GM21423 (cell line): Measurements from ENCODE around the gene INPP5A.

ENCODE experiments used
- ATAC-seq: cut with Tn5 transposase; IDR thresholded peaks from one replicate; pipeline ENCODE4 v1.9.1; 2021; ENCODE audit warnings: mild to moderate bottlenecking, moderate library complexity; ENCODE audit not compliant: unreplicated experiment

Gene INPP5A

DNA sequence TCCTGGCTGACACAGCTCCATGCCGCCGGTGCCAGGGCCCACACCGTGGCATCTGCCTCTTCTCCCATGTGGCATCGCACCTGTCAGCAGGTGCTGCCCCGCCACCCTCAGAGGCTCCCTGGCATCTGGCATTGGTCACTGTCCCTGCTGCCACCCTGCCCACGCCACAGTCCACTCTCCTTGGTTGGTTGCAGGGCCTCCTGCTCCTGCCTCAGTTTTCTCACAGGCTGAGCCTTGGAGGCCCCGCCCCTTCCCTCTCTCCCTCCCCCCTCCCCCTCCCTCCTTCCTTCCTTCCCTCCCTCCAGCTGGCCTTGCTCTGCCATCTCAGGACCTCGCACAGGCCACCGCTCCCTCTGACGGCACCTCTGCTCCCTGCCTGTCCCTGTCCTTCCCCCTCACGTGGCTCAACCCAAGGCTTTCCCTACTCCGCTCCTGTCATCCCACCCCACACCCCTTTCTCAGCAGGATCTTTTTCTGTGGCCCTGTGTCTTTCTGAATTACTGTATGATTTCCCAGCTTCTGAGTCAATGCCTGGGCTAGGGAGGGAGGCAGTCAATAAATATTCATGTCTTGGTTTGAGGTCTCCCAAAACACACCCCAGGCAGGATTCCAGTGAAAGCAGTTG lies 87.4 kb downstream of the INPP5A start:
- no peak for ATAC-seq

DNA sequence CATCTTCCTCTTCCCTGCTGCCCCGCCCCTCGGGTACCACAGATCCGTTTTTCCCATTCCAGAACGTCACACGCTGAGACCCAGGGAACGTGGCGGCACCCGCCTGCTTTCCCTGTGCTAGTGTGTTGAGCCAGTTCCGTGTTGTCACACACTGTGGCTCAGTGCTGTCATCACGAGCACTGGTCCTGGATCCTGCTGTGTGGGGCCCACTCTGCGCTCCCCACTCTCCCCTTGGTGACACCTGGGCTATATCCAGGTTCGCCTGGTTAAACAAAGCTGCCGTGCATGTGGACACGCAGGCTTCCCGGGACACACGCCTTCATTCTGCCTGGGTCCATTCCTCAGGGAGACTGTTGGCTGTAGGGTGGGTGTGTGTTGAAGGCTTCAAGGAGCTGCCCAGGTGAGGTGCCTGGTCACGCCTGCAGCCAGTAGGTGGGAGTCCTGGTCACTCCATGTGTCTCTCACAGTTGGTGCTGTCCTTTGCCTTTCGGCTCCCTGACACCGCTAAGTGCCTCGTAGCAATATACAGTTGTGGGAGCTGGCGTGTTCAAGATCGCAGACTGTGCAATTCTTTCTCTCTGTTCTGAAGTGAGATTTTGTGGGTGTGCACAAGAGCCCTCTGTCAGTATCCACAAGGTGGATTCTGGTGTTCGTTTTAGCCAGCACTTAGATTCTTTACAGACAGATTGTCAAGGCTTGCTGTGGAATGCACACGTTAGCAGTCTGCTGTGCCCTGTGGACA lies 88.6 kb downstream of the INPP5A start:
- ATAC-seq, result no peak

DNA sequence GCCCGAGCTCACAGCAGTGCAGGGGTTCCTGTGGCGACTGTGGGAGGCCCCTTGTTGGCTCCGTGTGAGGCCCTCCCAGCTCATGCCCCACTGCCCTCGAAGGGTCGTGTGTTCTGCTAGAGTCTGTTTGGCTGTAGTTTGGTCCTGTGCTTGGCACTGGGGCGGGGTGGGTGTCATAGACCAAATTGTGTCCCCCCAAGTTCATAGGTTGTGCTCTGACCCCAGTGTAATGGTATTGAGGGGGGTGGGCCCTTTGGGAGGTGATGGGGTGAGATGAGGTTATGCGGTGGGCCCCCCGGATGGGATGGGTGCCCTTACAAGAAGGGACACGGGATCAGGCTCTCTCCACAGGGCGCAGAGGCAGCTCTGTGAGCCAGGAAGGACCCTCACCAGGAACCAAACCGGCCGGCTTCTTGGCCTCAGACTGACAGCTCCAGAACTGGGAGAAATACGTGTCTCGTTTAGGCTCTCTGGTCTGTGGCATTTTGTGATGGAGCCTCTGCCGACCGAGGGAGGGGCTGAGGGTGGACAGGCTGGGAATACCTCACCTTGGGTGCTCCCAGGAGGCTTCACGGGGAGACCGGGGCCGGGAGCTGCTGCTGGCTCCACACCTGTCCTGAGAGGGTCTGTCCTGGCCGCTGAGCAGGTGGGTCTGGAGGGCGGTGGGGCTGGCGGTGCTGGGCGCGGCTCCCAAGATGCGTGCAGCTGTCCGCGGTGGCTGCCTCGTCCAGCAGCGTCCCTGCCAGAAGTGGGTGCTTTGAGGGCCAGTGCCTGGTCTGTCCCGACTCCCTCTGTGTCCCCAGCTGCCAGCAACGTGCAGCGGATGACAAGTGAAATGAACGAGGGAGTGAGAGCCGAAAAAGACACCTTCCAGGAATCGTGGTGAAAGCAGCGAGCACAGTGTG lies 89.4 kb downstream of the INPP5A start:
- no peak for ATAC-seq

DNA sequence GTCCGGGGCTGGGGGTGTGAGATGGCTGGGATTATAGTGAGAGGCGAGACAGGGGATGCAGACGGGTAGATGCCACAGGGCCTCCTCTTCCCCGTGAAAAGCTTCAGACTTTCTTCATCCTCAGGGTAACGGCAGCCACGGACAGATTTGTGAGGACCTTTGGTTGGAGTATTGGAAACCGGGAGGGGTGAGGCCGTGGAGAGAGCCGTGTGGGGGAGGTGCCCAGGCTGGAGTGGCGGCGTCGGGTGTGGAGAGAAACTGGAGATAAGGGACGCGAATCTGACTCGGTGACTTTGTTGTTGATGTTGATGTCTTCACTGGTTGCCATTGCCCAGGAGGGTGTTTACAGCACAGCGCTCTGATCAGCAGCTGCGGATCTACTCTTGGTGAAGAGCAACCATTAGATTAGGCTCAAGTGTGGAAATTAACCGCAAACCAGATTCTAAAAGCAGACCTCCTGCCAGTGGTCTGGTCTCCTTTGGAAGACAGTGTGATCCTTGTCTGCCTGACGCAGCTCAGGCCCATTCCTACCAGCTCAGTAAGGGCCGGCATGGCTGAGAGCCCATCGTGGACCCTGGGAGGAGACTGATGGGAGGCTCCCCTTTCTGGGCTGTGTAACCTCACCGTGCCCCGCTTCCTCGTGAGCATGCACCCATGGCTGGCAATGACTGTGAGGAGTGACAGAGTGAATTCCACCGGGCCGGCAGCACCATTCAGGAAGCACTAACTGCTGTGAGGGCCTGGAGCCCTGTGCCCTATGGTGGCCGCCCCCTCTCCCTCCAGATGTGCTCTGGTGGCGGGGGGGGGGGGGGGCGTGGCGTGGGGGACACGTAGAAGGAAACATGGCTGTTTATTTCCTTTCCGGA lies 90.3 kb downstream of the INPP5A start:
- no peak for ATAC-seq

DNA sequence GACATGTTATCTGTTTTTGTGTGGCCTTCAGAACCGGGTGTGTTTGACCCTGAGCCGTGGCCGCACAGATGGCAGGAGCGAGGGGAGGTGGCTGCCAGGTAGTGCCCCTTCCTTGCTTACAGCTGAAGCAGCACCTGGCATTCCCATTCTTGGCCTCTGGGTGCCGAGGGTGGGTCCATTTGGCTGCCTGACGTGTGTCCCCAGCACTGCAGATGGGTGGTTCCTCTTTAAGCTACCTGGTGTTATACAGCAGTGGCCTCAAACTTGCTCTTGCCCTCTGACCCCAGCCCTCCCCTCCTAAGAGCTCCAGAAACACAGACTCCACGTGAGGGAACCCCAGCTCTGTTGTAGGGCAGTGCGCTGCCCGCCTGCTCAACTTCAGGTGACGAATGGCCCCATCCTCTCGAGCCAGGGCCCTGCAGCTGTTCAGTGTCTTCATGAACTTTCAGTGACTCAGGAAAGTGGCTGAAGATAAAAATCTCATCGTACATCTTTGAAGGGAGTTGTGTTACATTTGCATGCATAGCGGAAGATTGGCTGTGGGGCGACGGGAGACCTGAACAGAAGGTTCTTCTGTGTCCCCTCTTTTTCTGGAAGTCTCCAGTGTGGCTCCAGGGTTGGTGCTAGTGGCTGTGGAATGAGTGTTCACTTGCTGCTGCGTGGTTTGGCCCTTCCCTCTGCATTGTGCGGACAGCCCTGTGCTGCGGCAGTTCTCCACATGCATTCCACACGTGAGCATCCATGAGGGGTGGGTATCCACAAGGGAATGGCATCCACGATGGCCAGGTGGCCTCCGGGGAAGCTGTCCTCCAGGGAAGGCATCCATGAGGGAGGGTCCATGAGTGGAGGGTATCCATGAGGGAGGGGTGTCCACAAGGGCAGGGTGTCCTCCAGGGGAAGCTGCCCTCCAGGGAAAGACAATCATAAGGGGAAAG lies 91.6 kb downstream of the INPP5A start:
- no peak for ATAC-seq

DNA sequence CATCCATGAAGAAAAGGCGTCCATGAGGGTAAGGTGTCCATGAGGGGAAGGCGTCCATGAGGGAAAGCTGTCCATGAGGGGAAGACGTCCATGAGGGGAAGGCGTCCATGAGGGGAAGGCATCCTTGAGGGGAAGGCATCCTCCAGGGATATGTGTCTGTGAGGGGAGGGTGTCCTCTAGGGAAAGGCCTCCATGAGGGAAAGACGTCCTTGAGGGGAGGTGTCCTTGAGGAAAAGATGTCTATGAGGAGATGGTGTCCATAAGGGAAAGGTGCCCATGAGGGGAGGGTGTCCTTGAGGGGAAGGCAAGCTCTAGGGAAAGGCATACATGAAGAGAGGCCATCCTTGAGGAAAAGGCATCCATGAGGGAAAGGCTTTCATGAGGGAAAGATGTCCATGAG lies 92.6 kb downstream of the INPP5A start:
- no peak for ATAC-seq

DNA sequence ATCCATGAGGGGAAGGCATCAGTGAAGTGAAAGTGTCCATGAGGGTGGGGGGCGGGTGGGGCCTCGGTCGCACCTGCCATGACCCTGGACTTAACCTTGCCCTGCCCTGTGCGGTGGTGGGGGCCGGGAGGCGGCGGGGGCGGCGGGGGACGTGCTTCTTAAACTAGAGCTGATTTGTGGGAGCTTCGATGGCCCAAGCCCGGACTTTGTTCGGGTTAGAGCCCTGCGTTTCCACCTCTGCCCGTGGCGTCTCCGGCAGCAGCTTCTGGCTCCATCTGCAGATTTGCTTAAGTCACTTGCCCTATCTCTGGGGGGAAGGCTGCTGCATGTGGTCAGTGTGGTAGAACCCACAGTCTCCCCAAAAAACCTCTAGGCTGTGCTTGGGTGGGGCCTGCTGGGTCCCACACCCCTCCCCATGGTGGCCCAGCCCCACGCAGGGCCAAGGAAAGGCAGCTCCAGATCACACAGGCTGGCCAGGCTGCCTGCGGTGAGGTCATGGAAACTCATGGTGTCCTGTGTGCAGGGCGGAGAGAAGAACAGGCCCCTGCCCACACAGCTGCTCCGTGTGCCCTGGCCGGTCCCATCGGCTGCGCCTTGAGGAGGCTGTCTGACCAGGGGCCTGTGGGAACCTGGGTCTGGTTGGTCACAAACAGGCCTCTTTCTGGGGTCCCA lies 93.2 kb downstream of the INPP5A start:
- no peak for ATAC-seq

DNA sequence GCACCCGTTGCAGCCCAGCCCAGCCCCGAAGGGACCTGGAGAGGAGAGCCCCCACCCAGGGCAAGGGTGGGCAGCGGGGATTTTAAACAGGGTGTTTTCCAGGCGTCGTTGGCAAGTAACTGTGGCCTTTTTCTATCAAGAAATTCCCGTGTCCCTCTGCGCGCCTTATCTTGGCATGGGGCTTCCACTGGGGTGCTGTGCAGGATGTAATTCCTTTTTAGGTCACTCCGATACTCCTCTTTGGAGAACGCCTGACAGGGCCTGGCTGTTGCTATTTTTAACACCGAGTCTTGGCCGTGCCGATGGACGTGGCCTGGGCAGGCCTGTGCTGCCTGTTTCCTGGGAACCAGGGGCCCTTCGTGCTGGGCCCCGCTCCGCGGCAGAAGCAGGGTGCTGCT lies 93.8 kb downstream of the INPP5A start:
- ATAC-seq, result no peak

DNA sequence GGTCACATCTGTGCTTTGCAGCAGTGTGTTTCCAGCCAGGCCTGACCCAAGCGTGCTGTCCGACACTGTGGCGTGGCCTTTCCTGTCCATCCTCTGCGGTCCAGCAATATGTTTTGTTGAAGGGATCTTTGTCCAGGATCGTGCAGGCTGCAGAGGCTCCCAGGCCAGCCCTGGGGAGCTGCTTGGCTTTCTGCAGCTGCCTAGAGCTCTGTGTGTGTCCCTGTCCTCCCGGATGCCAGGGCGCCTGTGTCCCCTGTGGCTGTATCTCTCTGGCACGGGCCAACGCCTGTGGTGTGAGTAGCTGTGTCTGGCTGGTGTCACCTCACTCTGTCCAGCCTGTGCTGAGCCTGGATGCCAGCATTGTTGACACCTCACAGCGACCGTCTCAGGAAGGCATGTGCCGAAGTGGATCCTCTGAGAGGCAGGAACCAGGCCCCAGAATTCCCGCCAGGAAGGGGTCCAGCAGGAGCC lies 94.5 kb downstream of the INPP5A start:
- no peak for ATAC-seq

DNA sequence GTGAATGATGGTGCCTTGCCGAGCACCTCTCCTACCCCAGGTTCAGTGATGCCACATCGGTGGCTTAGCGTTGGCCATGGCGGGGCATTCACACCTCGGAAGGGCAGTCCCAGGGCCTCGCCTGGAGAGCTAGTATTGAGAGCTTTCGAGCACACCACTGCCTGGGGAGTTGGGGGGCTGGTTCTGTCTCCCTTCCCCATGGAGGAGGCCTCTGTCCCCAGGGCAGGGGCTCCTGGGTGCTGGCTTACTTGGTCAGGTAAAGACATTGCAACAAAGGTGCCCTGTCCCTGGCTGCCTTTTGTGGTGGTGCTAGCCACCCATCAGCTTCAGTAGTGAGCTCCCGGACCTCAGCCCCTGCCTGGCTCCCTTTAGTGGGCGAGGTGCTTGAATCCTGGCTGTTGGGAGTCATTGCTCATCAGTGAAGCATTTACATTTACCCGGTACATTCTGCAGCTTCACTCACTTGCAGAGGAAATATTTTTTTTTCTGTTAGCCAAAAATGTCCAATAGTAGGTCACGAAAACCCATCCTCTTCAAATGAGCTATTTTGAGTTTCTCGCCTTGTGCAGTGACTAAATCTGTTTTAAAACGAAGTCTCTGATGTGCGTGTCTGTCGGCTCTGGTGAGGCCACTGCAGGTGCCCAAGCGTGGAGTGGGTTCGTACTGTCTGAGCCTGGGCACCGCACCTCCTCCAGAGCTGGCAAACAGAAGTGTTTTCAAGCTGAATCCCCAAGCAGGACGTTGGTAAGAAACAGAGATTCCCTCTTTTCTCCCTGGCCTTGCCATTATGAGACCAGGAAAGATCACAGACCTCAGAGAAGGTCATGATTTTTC lies 95.5 kb downstream of the INPP5A start:
- no peak for ATAC-seq

DNA sequence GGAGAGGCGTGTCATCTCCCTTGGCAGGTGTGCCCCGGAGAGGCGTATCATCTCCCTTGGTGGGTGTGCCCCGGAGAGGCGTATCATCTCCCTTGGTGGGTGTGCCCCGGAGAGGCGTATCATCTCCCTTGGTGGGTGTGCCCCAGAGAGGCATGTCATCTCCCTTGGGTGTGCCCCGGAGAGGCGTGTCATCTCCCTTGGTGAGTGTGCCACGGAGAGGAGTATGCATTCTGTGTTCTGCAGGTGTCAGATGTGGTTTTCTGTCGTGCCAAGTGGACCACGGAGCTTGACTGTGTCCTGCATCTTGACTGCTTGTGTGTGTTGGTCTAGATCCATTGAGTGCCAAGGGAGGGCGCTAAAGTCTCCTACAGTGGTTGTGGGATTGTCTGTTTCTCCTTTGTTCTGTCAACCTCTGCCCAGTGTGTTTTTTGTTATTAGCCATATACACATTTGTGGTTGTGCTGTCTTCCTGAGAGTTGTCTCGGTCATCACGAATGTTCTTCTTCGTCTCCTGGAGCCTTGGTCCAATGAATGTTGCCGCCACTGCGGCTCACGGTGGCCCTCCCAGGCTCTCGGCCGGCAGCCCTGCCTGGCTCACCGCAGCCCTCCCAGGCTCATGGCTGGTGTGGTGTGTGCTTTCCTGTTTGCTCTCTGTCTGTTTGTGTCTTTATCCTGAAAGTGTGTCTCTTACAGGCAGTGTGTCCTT lies 96.8 kb downstream of the INPP5A start:
- no peak for ATAC-seq

DNA sequence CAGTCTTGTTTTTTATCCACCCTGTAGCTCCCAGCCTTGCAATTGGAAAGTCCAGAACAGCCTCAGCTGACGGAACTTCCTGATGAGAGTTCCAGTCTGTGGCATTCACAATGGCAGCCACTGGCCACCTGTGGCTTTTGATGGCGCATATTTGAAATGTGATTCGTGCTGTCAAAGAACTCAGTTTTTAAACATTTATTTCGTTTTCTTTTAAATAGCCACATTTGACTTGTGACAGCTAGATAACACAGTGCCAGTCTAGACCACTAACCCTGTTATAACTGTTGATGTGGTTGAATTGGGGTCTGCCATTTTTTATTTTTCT lies 97.3 kb downstream of the INPP5A start:
- ATAC-seq, result no peak

DNA sequence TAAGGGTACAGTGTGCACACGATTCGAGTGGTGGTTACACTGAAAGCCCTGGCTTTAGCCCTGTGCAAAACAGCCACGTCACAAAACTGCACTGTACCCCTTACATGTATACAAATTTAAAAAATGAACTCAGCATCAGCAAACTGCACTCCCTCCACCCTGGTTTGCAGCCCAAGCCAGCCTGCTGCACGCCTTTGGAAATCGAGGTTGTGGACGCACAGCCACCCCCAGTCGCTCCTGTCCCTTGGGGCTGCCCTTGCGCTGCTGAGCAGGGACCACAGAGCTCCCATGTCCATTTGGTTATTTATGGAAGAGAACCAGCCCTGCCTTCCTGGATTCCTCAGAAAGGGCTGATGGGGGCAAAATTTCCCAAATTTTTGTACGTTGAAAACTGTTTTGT lies 98.8 kb downstream of the INPP5A start:
- no peak for ATAC-seq

DNA sequence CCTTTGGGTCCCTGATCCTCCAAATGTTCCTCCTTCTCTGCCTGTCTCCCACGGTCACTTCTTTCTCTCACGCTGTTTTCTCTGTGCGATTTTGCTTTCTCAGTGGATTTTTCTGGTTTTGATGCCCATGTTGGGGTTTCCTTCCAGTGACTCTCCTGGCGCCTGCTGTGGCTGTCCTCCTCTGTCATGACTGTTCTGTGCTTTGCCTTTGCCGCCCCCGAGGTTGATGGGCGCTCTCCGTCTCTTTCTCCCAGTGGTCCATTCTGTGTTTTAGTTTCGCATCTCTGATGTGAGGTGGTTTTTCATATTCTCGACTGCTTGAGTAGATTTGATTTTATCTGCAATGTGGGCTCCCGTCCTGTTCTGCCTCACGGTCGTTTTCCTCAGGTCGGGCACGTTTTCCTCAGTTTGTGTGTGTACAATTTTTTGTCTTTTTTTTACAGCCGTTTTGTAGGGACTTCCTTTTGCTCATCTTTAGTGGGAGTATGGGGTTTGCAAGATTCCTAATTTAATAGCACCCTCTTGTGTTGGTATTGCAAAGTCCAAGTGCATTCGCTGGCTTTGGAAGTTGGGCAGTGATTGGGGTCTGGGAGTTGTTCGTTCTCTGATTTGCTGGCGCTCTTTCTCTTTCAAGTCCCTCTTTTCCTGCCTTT lies 100.0 kb downstream of the INPP5A start:
- ATAC-seq, result no peak

DNA sequence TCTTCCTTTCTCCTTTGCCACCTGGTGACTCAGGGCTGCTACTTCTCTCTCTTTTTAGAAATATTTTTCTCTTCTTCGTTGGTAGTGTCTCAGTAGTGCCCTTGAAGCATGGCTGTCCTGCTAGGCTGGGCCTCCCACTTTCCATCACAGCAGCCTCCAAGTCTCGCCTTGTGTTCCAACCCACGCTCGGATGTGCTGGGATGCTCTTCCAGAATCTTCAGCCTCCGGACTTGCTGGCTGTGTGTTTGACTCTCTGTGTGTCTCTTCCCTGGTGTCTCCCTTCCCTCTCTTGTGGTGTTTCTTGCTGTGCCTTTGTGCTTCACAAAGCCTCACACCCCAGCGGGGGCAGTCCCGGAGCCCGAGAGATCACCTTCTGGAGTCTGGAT lies 100.5 kb downstream of the INPP5A start:
- no peak for ATAC-seq

DNA sequence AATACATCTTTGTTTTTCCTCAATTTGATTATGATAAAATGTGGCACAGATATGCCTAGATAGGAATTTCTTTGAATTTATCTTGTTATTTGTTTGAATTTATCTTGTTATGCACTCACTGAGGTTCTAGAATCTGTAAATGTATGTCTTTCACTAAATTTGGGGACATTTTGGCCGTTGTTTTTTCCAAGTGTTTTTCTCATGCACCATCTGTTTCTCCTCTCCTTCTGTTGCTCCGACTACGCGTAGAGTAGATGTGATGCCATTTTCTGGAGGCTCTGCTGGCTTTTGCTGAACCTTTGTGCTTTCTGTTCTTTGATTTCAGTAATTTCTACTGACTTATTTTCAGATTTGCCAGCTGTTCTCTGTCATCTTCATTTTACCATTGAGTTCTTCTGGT lies 101.9 kb downstream of the INPP5A start:
- ATAC-seq, result no peak
